CD4-positive, alpha-beta T cell treated with Interleukin-17A for 1 hour (primary cell): Measurements from ENCODE around the gene POU6F2.

Source experiments
- DNase-seq: peaks from one replicate; pipeline ENCODE4 v3.0.0-alpha.2; 2020

The POU6F2 gene

GRCh38 chr7:39265641-39266591 is 288.2 kb downstream of the POU6F2 start:
- no peak for DNase-seq

- DNase-seq: no peak
These were observed 291.3 kb downstream of the POU6F2 start for GRCh38 chr7:39269034-39269433.

- no peak for DNase-seq
These were observed 292.3 kb downstream of the POU6F2 start for GRCh38 chr7:39270018-39270417.

- no peak for DNase-seq
These were observed 293.7 kb downstream of the POU6F2 start for GRCh38 chr7:39271402-39271801.

GRCh38 chr7:39272111-39272510 is 294.4 kb downstream of the POU6F2 start:
- DNase-seq: no peak

- no peak for DNase-seq
These were observed 295.0 kb downstream of the POU6F2 start for GRCh38 chr7:39272691-39273090.

GRCh38 chr7:39280337-39280736 is 302.6 kb downstream of the POU6F2 start:
- DNase-seq: no peak

GRCh38 chr7:39285256-39285655 is 307.5 kb downstream of the POU6F2 start:
- DNase-seq: no peak

- DNase-seq: no peak
These were observed 310.6 kb downstream of the POU6F2 start for GRCh38 chr7:39288303-39288702.

- DNase-seq: no peak
These were observed 314.1 kb downstream of the POU6F2 start for GRCh38 chr7:39291628-39292410.

GRCh38 chr7:39293056-39293823 is 315.5 kb downstream of the POU6F2 start:
- no peak for DNase-seq

GRCh38 chr7:39294022-39294421 is 316.3 kb downstream of the POU6F2 start:
- no peak for DNase-seq

- no peak for DNase-seq
These were observed 318.1 kb downstream of the POU6F2 start for GRCh38 chr7:39295796-39296195.

- no peak for DNase-seq
These were observed 322.0 kb downstream of the POU6F2 start for GRCh38 chr7:39299695-39300094.

- DNase-seq: no peak
These were observed 322.6 kb downstream of the POU6F2 start for GRCh38 chr7:39300276-39300675.

GRCh38 chr7:39301543-39301942 is 323.8 kb downstream of the POU6F2 start:
- DNase-seq: no peak

GRCh38 chr7:39304178-39304577 is 326.5 kb downstream of the POU6F2 start:
- no peak for DNase-seq

- no peak for DNase-seq
These were observed 327.1 kb downstream of the POU6F2 start for GRCh38 chr7:39304668-39305405.

GRCh38 chr7:39306016-39306570 is 328.4 kb downstream of the POU6F2 start:
- DNase-seq: no peak

- no peak for DNase-seq
These were observed 333.0 kb downstream of the POU6F2 start for GRCh38 chr7:39310699-39311098.

GRCh38 chr7:39312254-39312989 is 334.7 kb downstream of the POU6F2 start:
- DNase-seq: no peak
